H1 (cell line): ENCODE results near the gene COQ10B. TPM values are rescaled to one million over a fixed set of nuclear protein-coding genes. Genes with fewer than 3 reads are reported as not detected.

Experiments used
- HDAC2 ChIP-seq, 2 experiments: fragments of 300-600 bp in 1 of 2; sonication (generic) in 1 of 2; IDR thresholded peaks; 2 replicates each; pipeline ENCODE4 v1.6.1; 2011 to 2012; ENCODE audit warnings: low read depth in 2 of 2, low read length in 2 of 2, mild to moderate bottlenecking in 2 of 2, moderate library complexity in 2 of 2, borderline replicate concordance in 1 of 2, inconsistent platforms in 1 of 2
- HDAC6 ChIP-seq: IDR thresholded peaks from one replicate; pipeline ENCODE4 v1.7.1; 2012; ENCODE audit warnings: low read depth, mild to moderate bottlenecking, inconsistent platforms, low read length, moderate library complexity
- polyA plus RNA-seq, 7 experiments: library from polyadenylated mRNA; depleted of rRNA in 3 of 7; stranded (reverse) in 5 of 7; unstranded in 2 of 7; fragments of >200 nt in 5 of 7; fragments of 200-250 nt in 2 of 7; gene quantifications; 1 replicate in 5 of 7; 2 replicates in 1 of 7; 4 replicates in 1 of 7; pipeline versions ENCODE4 v1.2.1 to v1.2.3, GENCODE V29; 2011 to 2013; ENCODE audit warnings: missing spikeins in 2 of 7, mixed read lengths in 2 of 7
- total RNA-seq: library from RNA; stranded (reverse); fragmentation: NEBNext Ultra II Directional; extraction: Animal tissue kit (Norgen Biotek cat#: 25700); gene quantifications from 2 replicates; pipeline ENCODE4 v1.2.1, GENCODE V29; 2021

The COQ10B gene
- total and polyA plus RNA-seq, 2 of the 8 experiments (the other 6 are each of a cell fraction or from before 2014, with no cell fraction given): 1.9 to 17.3 TPM

GRCh38 chr2:197450465-197450864 is 2.9 kb upstream of the COQ10B start (continued):
- TF ChIP-seq HDAC6: no peak
- TF ChIP-seq HDAC2 (IDR thresholded peaks at IDR 0.05; ENCODE audit: borderline replicate concordance in 1 of 2, low read depth in 2 of 2, low read length in 2 of 2): no peak
